Measurements from ENCODE around the gene PRELID3B. TPM values are rescaled to one million over a fixed set of nuclear protein-coding genes. Genes with fewer than 3 reads are reported as not detected.

The PRELID3B gene
- total RNA-seq, 1 experiment from 2014 or later = 137 TPM

- Histone ChIP-seq H3F3A (ENCODE audit: insufficient read depth, low read depth) (peaks cover 2% of the 10 kb centered on the region), H3K79me2 (ENCODE audit: low read depth) (peaks cover 19% of the 10 kb centered on the region), H4K20me1 (ENCODE audit: insufficient read depth) (peaks cover 6% of the 10 kb centered on the region; the same call in 1 of the 2 replicates), H3K27me3 (ENCODE audit: insufficient read depth, low read depth) (no peaks in the 10 kb centered on the region), H3K9me2 (ENCODE audit: insufficient read depth) (no peaks in the 10 kb centered on the region), H3K4me1 (replicated peaks; ENCODE audit: insufficient read depth) (peaks cover 20% of the 10 kb centered on the region), H3K36me3 (ENCODE audit: low read depth) (peaks cover 9% of the 10 kb centered on the region; the same call in 1 of the 2 replicates), H2AFZ (no peak overlapping the region), H3K4me2 (no peak overlapping the region), H3K9me3 (ENCODE audit: insufficient read depth, low read depth) (no peaks in the 10 kb centered on the region), H3K27ac (no peak overlapping the region), H3K4me3 (no peak overlapping the region)
- no TSS peak for BruUV-seq (replicated peaks)
- ChIA-PET POLR2A (ENCODE audit: unreplicated experiment) (no interaction called here), CTCF (no interaction called here)
- TF ChIP-seq, protein P1, sequence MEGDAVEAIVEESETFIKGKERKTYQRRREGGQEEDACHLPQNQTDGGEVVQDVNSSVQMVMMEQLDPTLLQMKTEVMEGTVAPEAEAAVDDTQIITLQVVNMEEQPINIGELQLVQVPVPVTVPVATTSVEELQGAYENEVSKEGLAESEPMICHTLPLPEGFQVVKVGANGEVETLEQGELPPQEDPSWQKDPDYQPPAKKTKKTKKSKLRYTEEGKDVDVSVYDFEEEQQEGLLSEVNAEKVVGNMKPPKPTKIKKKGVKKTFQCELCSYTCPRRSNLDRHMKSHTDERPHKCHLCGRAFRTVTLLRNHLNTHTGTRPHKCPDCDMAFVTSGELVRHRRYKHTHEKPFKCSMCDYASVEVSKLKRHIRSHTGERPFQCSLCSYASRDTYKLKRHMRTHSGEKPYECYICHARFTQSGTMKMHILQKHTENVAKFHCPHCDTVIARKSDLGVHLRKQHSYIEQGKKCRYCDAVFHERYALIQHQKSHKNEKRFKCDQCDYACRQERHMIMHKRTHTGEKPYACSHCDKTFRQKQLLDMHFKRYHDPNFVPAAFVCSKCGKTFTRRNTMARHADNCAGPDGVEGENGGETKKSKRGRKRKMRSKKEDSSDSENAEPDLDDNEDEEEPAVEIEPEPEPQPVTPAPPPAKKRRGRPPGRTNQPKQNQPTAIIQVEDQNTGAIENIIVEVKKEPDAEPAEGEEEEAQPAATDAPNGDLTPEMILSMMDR (conservative IDR thresholded peaks at IDR 0.05) = no peak
- TF ChIP-seq EZH2 (IDR thresholded peaks at IDR 0.05; ENCODE audit: low read depth) = no peak
- intact Hi-C loops (cut with micrococcal nuclease; ENCODE audit: unreplicated experiment) = no loop called here
- DNase-seq = no peak
These were observed 39.6 kb downstream of the PRELID3B start for GRCh38 chr20:59002874-59003399.

- Histone ChIP-seq H3K4me3 (no peak overlapping the region), H3K4me2 (no peak overlapping the region), H3K27ac (no peak overlapping the region), H3K9me2 (ENCODE audit: insufficient read depth) (no peaks in the 10 kb centered on the region), H4K20me1 (ENCODE audit: insufficient read depth) (peaks cover 6% of the 10 kb centered on the region; the same call in 1 of the 2 replicates), H3K36me3 (ENCODE audit: low read depth) (peaks cover 9% of the 10 kb centered on the region), H2AFZ (no peak overlapping the region), H3K9me3 (ENCODE audit: insufficient read depth, low read depth) (no peaks in the 10 kb centered on the region), H3K4me1 (replicated peaks; ENCODE audit: insufficient read depth) (peaks cover 15% of the 10 kb centered on the region), H3K79me2 (ENCODE audit: low read depth) (peaks cover 19% of the 10 kb centered on the region), H3F3A (ENCODE audit: insufficient read depth, low read depth) (peaks cover 6% of the 10 kb centered on the region), H3K27me3 (ENCODE audit: insufficient read depth, low read depth) (no peaks in the 10 kb centered on the region)
- TF ChIP-seq, protein P1 (conservative IDR thresholded peaks at IDR 0.05) = no peak
- TF ChIP-seq EZH2 (IDR thresholded peaks at IDR 0.05; ENCODE audit: low read depth) = no peak
- CTCF ChIA-PET = no interaction called here
- BruUV-seq (replicated peaks) = no TSS peak
- DNase-seq = no peak
- intact Hi-C loops (cut with micrococcal nuclease; ENCODE audit: unreplicated experiment) = no loop called here
- POLR2A ChIA-PET (ENCODE audit: unreplicated experiment) = no interaction called here
These were observed 40.2 kb downstream of the PRELID3B start for GRCh38 chr20:59002388-59002787.

- peaks cover 11% of the 10 kb centered on the region for H3K36me3 ChIP-seq (ENCODE audit: low read depth)
- intact Hi-C loops (cut with micrococcal nuclease; ENCODE audit: unreplicated experiment) = no loop called here
- H3K27ac ChIP-seq = no peak overlapping the region
- H3K9me3 ChIP-seq (ENCODE audit: insufficient read depth, low read depth) = no peaks in the 10 kb centered on the region
- ChIA-PET POLR2A (ENCODE audit: unreplicated experiment) (no interaction called here), CTCF (no interaction called here)
- no peaks in the 10 kb centered on the region for H3K27me3 ChIP-seq (ENCODE audit: insufficient read depth, low read depth)
- BruUV-seq (replicated peaks) = no TSS peak
- no peak for DNase-seq
- TF ChIP-seq, protein P1 (conservative IDR thresholded peaks at IDR 0.05) = no peak
- TF ChIP-seq EZH2 (IDR thresholded peaks at IDR 0.05; ENCODE audit: low read depth) = no peak
- H3K79me2 ChIP-seq (ENCODE audit: low read depth) = peaks cover 17% of the 10 kb centered on the region
- H3F3A ChIP-seq (ENCODE audit: insufficient read depth, low read depth) = peaks cover 14% of the 10 kb centered on the region
- no peak overlapping the region for H3K4me2 ChIP-seq
- H3K4me3 ChIP-seq = no peak overlapping the region
- peaks cover 6% of the 10 kb centered on the region; the same call in 1 of the 2 replicates for H4K20me1 ChIP-seq (ENCODE audit: insufficient read depth)
- H2AFZ ChIP-seq = no peak overlapping the region
- no peaks in the 10 kb centered on the region for H3K9me2 ChIP-seq (ENCODE audit: insufficient read depth)
- H3K4me1 ChIP-seq (replicated peaks; ENCODE audit: insufficient read depth) = peaks cover 13% of the 10 kb centered on the region
These were observed 41.0 kb downstream of the PRELID3B start for GRCh38 chr20:59001449-59002171.

Data from PC-9 (cell line).